ENCODE results near the gene PWWP2B. TPM values are rescaled to one million over a fixed set of nuclear protein-coding genes. Genes with fewer than 3 reads are reported as not detected.

Gene PWWP2B
- total RNA-seq, 4 donors from 2014 or later = 45.9 to 129 (median 61.2) TPM

- intact Hi-C loops (cut with DNase I; ENCODE audit: low total_unique reads) (no loop called here), in situ Hi-C loops (cut with MboI; ENCODE audit: low pct_ligation_motif_present in 1 of 4, low pct_unique_long_range_greater_than_20kb in 1 of 4, low sequenced_read_pairs in 3 of 4) (loop anchor here in 1 of 4 donors (10.0 kb wide), 1 partner anchor 152 kb away; no protein-coding TSS in a partner anchor)
- DNase-seq = no peak
- no peaks in the 10 kb centered on the region for H3K27me3 ChIP-seq
- no peak overlapping the region for H3K27ac ChIP-seq
- no peaks in the 10 kb centered on the region for H3K4me1 ChIP-seq
- no peaks in the 10 kb centered on the region for H3K9me3 ChIP-seq
- H3K36me3 ChIP-seq = peaks cover 0 to 11% (median 3%) of the 10 kb centered on the region in 4 donors
- WGBS, 2 donors (ENCODE audit: low coverage in 1 of 2) = 81% methylated on average over 9 of the region's 9 CpGs; no CpG with 5 or more reads in 1 of the 2 donors
- TF ChIP-seq POLR2AphosphoS5 (IDR thresholded peaks at IDR 0.05) = no peak
- TF ChIP-seq CTCF (IDR thresholded peaks at IDR 0.05) = no peak
- TF ChIP-seq EP300 (IDR thresholded peaks at IDR 0.05; ENCODE audit: low read depth) = no peak
- TF ChIP-seq POLR2A (IDR thresholded peaks at IDR 0.05) = no peak
- no peak overlapping the region for H3K4me3 ChIP-seq
Measured at GRCh38 chr10:132366499-132366898, 30.5 kb upstream of the PWWP2B start.

- peaks cover 0 to 11% (median 3%) of the 10 kb centered on the region in 4 donors for H3K36me3 ChIP-seq
- intact Hi-C loops (cut with DNase I; ENCODE audit: low total_unique reads) = no loop called here
- 91 to 93% methylated on average over 4 of the region's 4 CpGs for WGBS, 2 donors (ENCODE audit: low coverage in 1 of 2)
- no peak for DNase-seq
- H3K4me3 ChIP-seq = no peak overlapping the region
- no peaks in the 10 kb centered on the region for H3K4me1 ChIP-seq
- H3K9me3 ChIP-seq = no peaks in the 10 kb centered on the region
- no peaks in the 10 kb centered on the region for H3K27me3 ChIP-seq
- in situ Hi-C loops (cut with MboI; ENCODE audit: low pct_ligation_motif_present in 1 of 4, low pct_unique_long_range_greater_than_20kb in 1 of 4, low sequenced_read_pairs in 3 of 4) = loop anchor here in 1 of 4 donors (10.0 kb wide), 1 partner anchor 154 kb away; no protein-coding TSS in a partner anchor
- no peak overlapping the region for H3K27ac ChIP-seq
- TF ChIP-seq EP300 (IDR thresholded peaks at IDR 0.05; ENCODE audit: low read depth) (no peak), POLR2AphosphoS5 (IDR thresholded peaks at IDR 0.05) (no peak), CTCF (IDR thresholded peaks at IDR 0.05) (no peak), POLR2A (IDR thresholded peaks at IDR 0.05) (no peak)
Measured at GRCh38 chr10:132368391-132368790, 28.6 kb upstream of the PWWP2B start.

- Histone ChIP-seq H3K36me3 (peaks cover 0 to 11% (median 3%) of the 10 kb centered on the region in 4 donors), H3K4me3 (no peak overlapping the region), H3K27me3 (no peaks in the 10 kb centered on the region), H3K27ac (no peak overlapping the region), H3K9me3 (no peaks in the 10 kb centered on the region), H3K4me1 (no peaks in the 10 kb centered on the region)
- in situ Hi-C loops (cut with MboI; ENCODE audit: low pct_ligation_motif_present in 1 of 4, low pct_unique_long_range_greater_than_20kb in 1 of 4, low sequenced_read_pairs in 3 of 4) = loop anchor here in 1 of 4 donors (10.0 kb wide), 1 partner anchor 154 kb away; no protein-coding TSS in a partner anchor
- WGBS, 2 donors (ENCODE audit: low coverage in 1 of 2) = 86 to 87% methylated on average over 7 to 9 of the region's 9 CpGs
- intact Hi-C loops (cut with DNase I; ENCODE audit: low total_unique reads) = no loop called here
- TF ChIP-seq EP300 (IDR thresholded peaks at IDR 0.05; ENCODE audit: low read depth) (no peak), POLR2AphosphoS5 (IDR thresholded peaks at IDR 0.05) (no peak), POLR2A (IDR thresholded peaks at IDR 0.05) (no peak), CTCF (IDR thresholded peaks at IDR 0.05) (no peak)
- no peak for DNase-seq
Measured at GRCh38 chr10:132368881-132369635, 27.9 kb upstream of the PWWP2B start.

- no peak for DNase-seq
- intact Hi-C loops (cut with DNase I; ENCODE audit: low total_unique reads) (no loop called here), in situ Hi-C loops (cut with MboI; ENCODE audit: low pct_ligation_motif_present in 1 of 4, low pct_unique_long_range_greater_than_20kb in 1 of 4, low sequenced_read_pairs in 3 of 4) (loop anchor here in 1 of 4 donors (10.0 kb wide), 1 partner anchor 155 kb away; no protein-coding TSS in a partner anchor)
- Histone ChIP-seq H3K27me3 (no peaks in the 10 kb centered on the region), H3K36me3 (peaks cover 0 to 11% (median 3%) of the 10 kb centered on the region in 4 donors), H3K9me3 (no peaks in the 10 kb centered on the region), H3K27ac (no peak overlapping the region), H3K4me1 (no peaks in the 10 kb centered on the region), H3K4me3 (no peak overlapping the region)
- TF ChIP-seq CTCF (IDR thresholded peaks at IDR 0.05) (no peak), POLR2AphosphoS5 (IDR thresholded peaks at IDR 0.05) (no peak), POLR2A (IDR thresholded peaks at IDR 0.05) (no peak), EP300 (IDR thresholded peaks at IDR 0.05; ENCODE audit: low read depth) (no peak)
- 87% methylated on average over 13 of the region's 13 CpGs; no CpG with 5 or more reads in 1 of the 2 donors for WGBS, 2 donors (ENCODE audit: low coverage in 1 of 2)
Measured at GRCh38 chr10:132369636-132370185, 27.3 kb upstream of the PWWP2B start.
